Endothelial cell (in vitro differentiated cells): ENCODE results near the gene ID3. TPM values are rescaled to one million over a fixed set of nuclear protein-coding genes. Genes with fewer than 3 reads are reported as not detected.

Experiments
- DNase-seq: peaks from one replicate; pipeline ENCODE4 v3.0.0; 2021; ENCODE audit warnings: low spot score
- H3K27ac Mint-ChIP-seq: one replicate; pipeline ENCODE4 v1.8.0; 2021; ENCODE audit warnings: mixed read lengths, inconsistent platforms; ENCODE audit not compliant: unreplicated experiment
- H3K27me3 Mint-ChIP-seq: one replicate; pipeline ENCODE4 v1.8.0; 2021; ENCODE audit warnings: mild to moderate bottlenecking, moderate library complexity, mixed read lengths, inconsistent platforms; ENCODE audit not compliant: unreplicated experiment
- H3K36me3 Mint-ChIP-seq: one replicate; pipeline ENCODE4 v1.8.0; 2021; ENCODE audit warnings: mild to moderate bottlenecking, low read depth, mixed read lengths, inconsistent platforms; ENCODE audit not compliant: unreplicated experiment
- H3K4me1 Mint-ChIP-seq: one replicate; pipeline ENCODE4 v1.8.0; 2021; ENCODE audit warnings: mild to moderate bottlenecking, mixed read lengths, inconsistent platforms; ENCODE audit not compliant: unreplicated experiment
- H3K4me3 Mint-ChIP-seq: one replicate; pipeline ENCODE4 v1.8.0; 2021; ENCODE audit warnings: mild to moderate bottlenecking, mixed read lengths, inconsistent platforms; ENCODE audit not compliant: unreplicated experiment
- H3K9me3 Mint-ChIP-seq: one replicate; pipeline ENCODE4 v1.8.0; 2021; ENCODE audit warnings: mixed read lengths, inconsistent platforms; ENCODE audit not compliant: unreplicated experiment
- total RNA-seq: library from RNA; stranded (reverse); fragmentation: NEBNext Ultra II Directional; extraction: Animal tissue kit (Norgen Biotek cat#: 25700); gene quantifications from one replicate; pipeline ENCODE4 v1.2.1, GENCODE V29; 2021; ENCODE audit not compliant: unreplicated experiment
- TF ChIP-seq, protein P1 (sequence below): fragments of 200-600 bp; sonication (generic); IDR thresholded peaks from one replicate; pipeline ENCODE4 v1.5.0; 2021; ENCODE audit warnings: antibody characterized with exemption; ENCODE audit not compliant: unreplicated experiment

The ID3 gene
- total RNA-seq, 1 donor from 2014 or later, result 240 TPM

DNA sequence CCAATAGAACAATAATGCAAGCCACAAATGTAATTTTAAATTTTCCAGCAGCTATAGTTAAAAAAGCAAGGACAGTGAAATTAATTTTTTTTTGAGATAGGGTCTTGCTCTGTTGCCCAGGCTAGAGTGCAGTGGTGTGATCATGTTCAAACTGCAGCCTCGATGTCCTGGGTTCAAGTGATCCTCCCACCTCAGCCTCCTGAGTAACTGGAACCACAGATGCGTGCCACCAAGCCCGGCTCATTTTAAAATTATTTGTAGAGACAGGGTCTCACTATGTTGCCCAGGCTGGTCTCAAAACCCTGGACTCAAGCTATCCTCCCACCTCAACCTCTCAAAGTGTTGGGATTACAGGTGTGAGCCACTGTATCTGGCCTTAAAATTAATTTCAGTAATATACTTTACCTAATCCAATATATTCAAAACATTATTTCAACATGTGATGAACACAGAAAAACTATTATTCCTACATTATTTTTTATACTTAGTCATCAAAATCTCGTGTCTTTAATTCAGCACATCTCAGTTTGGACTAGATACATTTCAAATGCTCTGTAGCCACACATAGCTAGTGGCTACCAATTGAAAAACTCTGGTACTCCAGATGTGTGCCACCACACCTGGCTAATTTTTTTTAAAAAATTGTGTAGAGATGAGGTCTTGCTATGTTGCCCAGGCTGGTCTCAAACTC lies 10.8 kb upstream of the ID3 start:
- Mint-ChIP-seq H3K36me3 (peaks cover 5% of the 10 kb centered on the region), H3K9me3 (no peaks in the 10 kb centered on the region), H3K4me1 (peaks cover 22% of the 10 kb centered on the region), H3K27ac (no peak overlapping the region), H3K27me3 (peaks cover 10% of the 10 kb centered on the region), H3K4me3 (no peak overlapping the region)
- no peak for DNase-seq
- TF ChIP-seq, protein P1, sequence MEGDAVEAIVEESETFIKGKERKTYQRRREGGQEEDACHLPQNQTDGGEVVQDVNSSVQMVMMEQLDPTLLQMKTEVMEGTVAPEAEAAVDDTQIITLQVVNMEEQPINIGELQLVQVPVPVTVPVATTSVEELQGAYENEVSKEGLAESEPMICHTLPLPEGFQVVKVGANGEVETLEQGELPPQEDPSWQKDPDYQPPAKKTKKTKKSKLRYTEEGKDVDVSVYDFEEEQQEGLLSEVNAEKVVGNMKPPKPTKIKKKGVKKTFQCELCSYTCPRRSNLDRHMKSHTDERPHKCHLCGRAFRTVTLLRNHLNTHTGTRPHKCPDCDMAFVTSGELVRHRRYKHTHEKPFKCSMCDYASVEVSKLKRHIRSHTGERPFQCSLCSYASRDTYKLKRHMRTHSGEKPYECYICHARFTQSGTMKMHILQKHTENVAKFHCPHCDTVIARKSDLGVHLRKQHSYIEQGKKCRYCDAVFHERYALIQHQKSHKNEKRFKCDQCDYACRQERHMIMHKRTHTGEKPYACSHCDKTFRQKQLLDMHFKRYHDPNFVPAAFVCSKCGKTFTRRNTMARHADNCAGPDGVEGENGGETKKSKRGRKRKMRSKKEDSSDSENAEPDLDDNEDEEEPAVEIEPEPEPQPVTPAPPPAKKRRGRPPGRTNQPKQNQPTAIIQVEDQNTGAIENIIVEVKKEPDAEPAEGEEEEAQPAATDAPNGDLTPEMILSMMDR, result no peak

DNA sequence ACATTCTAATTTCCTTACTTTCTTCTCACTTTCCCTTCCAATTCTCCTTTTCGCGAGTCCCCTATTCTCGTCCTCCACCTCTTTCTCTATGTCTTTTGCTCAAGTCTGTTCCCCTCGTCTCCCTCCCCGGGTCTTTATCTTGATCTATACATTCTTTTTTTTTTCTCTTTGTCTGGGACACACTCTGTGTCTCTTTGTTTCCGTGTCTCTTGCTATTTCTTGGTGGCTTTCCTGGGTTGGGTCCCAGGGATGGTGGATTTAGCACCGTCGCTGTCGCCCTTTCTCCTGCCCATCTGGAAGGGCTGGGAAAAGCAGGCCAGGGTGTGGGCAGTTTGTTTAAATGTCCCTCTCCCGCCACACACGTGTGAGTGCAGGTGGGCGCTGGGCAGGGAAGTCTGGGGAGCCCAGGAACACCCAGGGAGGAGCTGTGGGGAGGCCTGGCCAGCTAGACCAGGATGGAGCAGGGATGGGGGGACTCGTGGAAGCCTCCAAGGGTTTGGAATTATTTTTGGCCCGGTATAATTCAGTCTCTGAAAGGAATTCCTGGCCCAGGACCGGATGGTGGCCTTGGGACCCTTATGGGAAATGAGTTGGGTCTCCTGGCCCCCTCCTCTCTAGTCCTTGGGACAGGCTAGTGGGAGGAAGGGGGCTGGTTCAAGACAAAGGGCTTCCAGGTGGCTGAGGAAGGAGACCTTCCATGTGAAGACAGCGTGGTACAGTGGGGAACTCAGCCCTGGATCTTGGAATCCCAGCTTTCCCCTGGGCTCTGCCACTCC lies 9.5 kb upstream of the ID3 start:
- no peak for DNase-seq
- TF ChIP-seq, protein P1, result no peak
- Mint-ChIP-seq H3K27ac (peak overlapping the region; percentile 98), H3K27me3 (peaks cover 13% of the 10 kb centered on the region), H3K9me3 (no peaks in the 10 kb centered on the region), H3K4me3 (peak overlapping the region; percentile 88), H3K36me3 (no peaks in the 10 kb centered on the region), H3K4me1 (peaks cover 25% of the 10 kb centered on the region)

DNA sequence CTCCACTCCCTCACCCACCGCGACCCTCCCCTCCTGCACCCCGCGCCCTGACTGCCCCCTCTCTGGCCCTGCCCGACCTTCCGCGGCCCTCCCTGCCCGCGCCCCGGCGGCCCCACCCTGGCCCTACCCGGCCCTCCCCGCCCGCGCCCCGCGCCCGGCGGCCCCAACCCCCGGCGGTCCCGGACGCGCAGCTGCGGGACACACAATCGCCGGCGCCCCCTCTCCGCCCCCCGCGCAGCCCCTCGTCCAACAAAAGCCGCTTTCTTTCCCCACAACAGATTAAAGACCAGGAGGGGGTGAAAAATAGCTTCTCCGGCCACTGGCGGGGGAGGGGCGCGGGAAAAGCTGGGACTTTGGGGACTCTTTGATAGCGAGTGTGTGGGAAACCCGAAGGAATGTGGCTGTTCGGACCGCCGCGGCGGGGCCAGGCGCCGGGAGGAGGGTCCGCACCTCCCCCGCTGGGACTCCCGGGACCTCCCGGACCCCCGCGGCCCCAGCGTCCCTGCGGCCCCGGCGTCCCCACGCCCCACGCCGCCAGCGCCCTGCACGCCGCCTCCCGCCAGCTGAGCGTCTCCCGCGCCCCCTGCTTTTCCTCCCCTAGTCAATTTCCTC lies 8.8 kb upstream of the ID3 start:
- DNase-seq, result peak; percentile 48
- no peaks in the 10 kb centered on the region for H3K9me3 Mint-ChIP-seq
- peaks cover 14% of the 10 kb centered on the region for H3K27me3 Mint-ChIP-seq
- peak overlapping the region; percentile 98 for H3K27ac Mint-ChIP-seq
- no peaks in the 10 kb centered on the region for H3K36me3 Mint-ChIP-seq
- TF ChIP-seq, protein P1, result no peak
- peaks cover 31% of the 10 kb centered on the region for H3K4me1 Mint-ChIP-seq
- peak overlapping the region; percentile 88 for H3K4me3 Mint-ChIP-seq

DNA sequence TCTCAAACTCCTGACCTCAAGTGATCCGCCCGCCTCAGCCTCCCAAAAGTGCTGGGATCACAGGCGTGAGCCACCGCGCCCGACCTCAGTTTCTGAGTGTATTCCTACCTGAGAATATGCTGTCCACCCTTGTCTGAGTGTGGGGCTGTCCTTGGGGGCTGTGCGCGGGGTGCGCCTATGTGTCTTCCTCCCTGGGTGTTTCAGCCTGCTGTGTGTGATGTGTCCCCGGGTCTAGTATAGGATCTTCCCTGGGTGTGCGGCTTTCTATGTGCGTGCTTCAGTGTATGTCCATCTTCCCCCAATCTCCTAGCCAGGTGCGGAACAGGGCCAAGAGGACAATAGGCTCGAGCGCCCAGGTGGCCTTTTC lies 8.3 kb upstream of the ID3 start:
- peak overlapping the region; percentile 71 for H3K4me3 Mint-ChIP-seq
- peaks cover 35% of the 10 kb centered on the region for H3K4me1 Mint-ChIP-seq
- no peaks in the 10 kb centered on the region for H3K36me3 Mint-ChIP-seq
- H3K27me3 Mint-ChIP-seq, result peaks cover 17% of the 10 kb centered on the region
- no peak for DNase-seq
- TF ChIP-seq, protein P1, result no peak
- peak overlapping the region; percentile 86 for H3K27ac Mint-ChIP-seq
- no peaks in the 10 kb centered on the region for H3K9me3 Mint-ChIP-seq
